Astrocyte (in vitro differentiated cells and primary cell): ENCODE data around the gene PRR5L. TPM values are rescaled to one million over a fixed set of nuclear protein-coding genes. Genes with fewer than 3 reads are reported as not detected.
A peak's percentile ranks its signal among the peaks of the same experiment; 100 is the strongest.

ENCODE experiments used
- DNase-seq: peaks from one replicate; pipeline ENCODE4 v3.0.0-alpha.2; 2010; ENCODE audit warnings: low read depth
- FAIRE-seq: peaks from 2 replicates; lab custom pipeline; 2011; peaks lifted over from hg19 to GRCh38; lab: Jason Lieb, UNC
- H2AFZ ChIP-seq: 2 replicates; pipeline ENCODE4 v1.6.0; 2012; ENCODE audit warnings: low read depth, low read length, inconsistent platforms
- H3K27ac ChIP-seq: 2 replicates; pipeline ENCODE4 v1.5.1; 2011; ENCODE audit warnings: low read depth, low read length, inconsistent platforms
- H3K27me3 ChIP-seq: 2 replicates; pipeline ENCODE4 v1.6.0; 2011; ENCODE audit warnings: low read length, inconsistent platforms; ENCODE audit not compliant: insufficient read depth
- H3K36me3 ChIP-seq: 2 replicates; pipeline ENCODE4 v1.5.1; 2011; ENCODE audit warnings: low read length, inconsistent platforms; ENCODE audit not compliant: insufficient read depth
- H3K4me1 ChIP-seq: 2 replicates; pipeline ENCODE4 v1.5.1; 2011; ENCODE audit warnings: low read length, inconsistent platforms; ENCODE audit not compliant: insufficient read depth
- H3K4me2 ChIP-seq: 2 replicates; pipeline ENCODE4 v1.6.0; 2012; ENCODE audit warnings: low read length, inconsistent platforms
- H3K4me3 ChIP-seq: 2 replicates; pipeline ENCODE4 v1.5.1; 2011; ENCODE audit warnings: low read depth, mild to moderate bottlenecking, low read length, inconsistent platforms; ENCODE audit not compliant: insufficient read depth
- H3K79me2 ChIP-seq: 2 replicates; pipeline ENCODE4 v1.6.0; 2012; ENCODE audit warnings: mild to moderate bottlenecking, low read length, inconsistent platforms; ENCODE audit not compliant: insufficient read depth
- H3K9ac ChIP-seq: 2 replicates; pipeline ENCODE4 v1.6.0; 2012; ENCODE audit warnings: mild to moderate bottlenecking, low read length, inconsistent platforms
- H3K9me3 ChIP-seq: 2 replicates; pipeline ENCODE4 v1.5.1; 2012; ENCODE audit warnings: low read depth, mild to moderate bottlenecking, low read length, inconsistent platforms; ENCODE audit not compliant: insufficient read depth
- H4K20me1 ChIP-seq: 2 replicates; pipeline ENCODE4 v1.6.0; 2012; ENCODE audit warnings: low read length, inconsistent platforms; ENCODE audit not compliant: insufficient read depth
- H3K27ac Mint-ChIP-seq: one replicate; pipeline ENCODE4 v1.8.0; 2021; ENCODE audit warnings: mild to moderate bottlenecking, mixed read lengths; ENCODE audit not compliant: unreplicated experiment
- H3K27me3 Mint-ChIP-seq: one replicate; pipeline ENCODE4 v1.8.0; 2021; ENCODE audit warnings: low read depth, mixed read lengths; ENCODE audit not compliant: unreplicated experiment
- H3K36me3 Mint-ChIP-seq: one replicate; pipeline ENCODE4 v1.8.0; 2021; ENCODE audit warnings: low read depth, mixed read lengths; ENCODE audit not compliant: unreplicated experiment
- H3K4me1 Mint-ChIP-seq: one replicate; pipeline ENCODE4 v1.8.0; 2021; ENCODE audit warnings: low read depth, mixed read lengths; ENCODE audit not compliant: unreplicated experiment
- H3K4me3 Mint-ChIP-seq: one replicate; pipeline ENCODE4 v1.8.0; 2021; ENCODE audit warnings: mild to moderate bottlenecking, moderate library complexity, mixed read lengths; ENCODE audit not compliant: unreplicated experiment
- H3K9me3 Mint-ChIP-seq: one replicate; pipeline ENCODE4 v1.8.0; 2021; ENCODE audit warnings: mild to moderate bottlenecking, mixed read lengths; ENCODE audit not compliant: unreplicated experiment
- CTCF ChIP-seq: IDR thresholded peaks from 2 replicates; pipeline ENCODE4 v1.5.1; 2011; ENCODE audit warnings: low read depth, mild to moderate bottlenecking, inconsistent platforms, low read length, moderate library complexity; ENCODE audit not compliant: insufficient read depth
- EZH2 ChIP-seq: IDR thresholded peaks from 2 replicates; pipeline ENCODE4 v1.6.1; 2012; ENCODE audit warnings: mild to moderate bottlenecking, low read length, inconsistent platforms; ENCODE audit not compliant: insufficient read depth
- total RNA-seq: library from RNA; stranded (reverse); gene quantifications from 2 replicates; pipeline ENCODE4 v1.2.1, GENCODE V29; 2021

PRR5L gene
- total RNA-seq, 1 donor from 2014 or later, result 55.6 TPM

GRCh38 chr11:36405585-36406367 lies 109.7 kb downstream of the PRR5L start:
- Mint-ChIP-seq H3K36me3 (peaks cover 56% of the 10 kb centered on the region), H3K27me3 (no peaks in the 10 kb centered on the region), H3K9me3 (no peaks in the 10 kb centered on the region), H3K4me1 (peaks cover 29% of the 10 kb centered on the region), H3K27ac (peak overlapping the region; percentile 18), H3K4me3 (peak overlapping the region; percentile 27)
- FAIRE-seq, result no peak
- no peaks in the 10 kb centered on the region for H4K20me1 ChIP-seq
- H3K36me3 ChIP-seq, result peaks cover 27% of the 10 kb centered on the region
- no peaks in the 10 kb centered on the region for H3K79me2 ChIP-seq
- H3K4me1 ChIP-seq, result peaks cover 18% of the 10 kb centered on the region
- H3K9me3 ChIP-seq, result no peaks in the 10 kb centered on the region
- no peak overlapping the region for H3K4me2 ChIP-seq
- no peak overlapping the region for H3K27ac ChIP-seq
- no peak for DNase-seq
- no peaks in the 10 kb centered on the region for H3K27me3 ChIP-seq
- H3K4me3 ChIP-seq, result no peak overlapping the region
- H2AFZ ChIP-seq, result no peak overlapping the region
- TF ChIP-seq EZH2 (no peak), CTCF (no peak)
- no peak overlapping the region for H3K9ac ChIP-seq

GRCh38 chr11:36407356-36407755 lies 111.3 kb downstream of the PRR5L start:
- Histone ChIP-seq H3K4me3 (no peak overlapping the region), H3K79me2 (no peaks in the 10 kb centered on the region), H3K27me3 (no peaks in the 10 kb centered on the region), H3K4me2 (no peak overlapping the region), H3K36me3 (peaks cover 26% of the 10 kb centered on the region), H3K4me1 (peaks cover 24% of the 10 kb centered on the region), H4K20me1 (no peaks in the 10 kb centered on the region), H2AFZ (no peak overlapping the region), H3K9me3 (no peaks in the 10 kb centered on the region), H3K27ac (no peak overlapping the region), H3K9ac (no peak overlapping the region)
- TF ChIP-seq EZH2 (no peak), CTCF (no peak)
- DNase-seq, result no peak
- peaks cover 55% of the 10 kb centered on the region for H3K36me3 Mint-ChIP-seq
- no peak overlapping the region for H3K27ac Mint-ChIP-seq
- H3K4me3 Mint-ChIP-seq, result no peak overlapping the region
- H3K27me3 Mint-ChIP-seq, result no peaks in the 10 kb centered on the region
- no peaks in the 10 kb centered on the region for H3K9me3 Mint-ChIP-seq
- FAIRE-seq, result no peak
- peaks cover 41% of the 10 kb centered on the region for H3K4me1 Mint-ChIP-seq
